ENCODE results near the gene TTC28. TPM values are rescaled to one million over a fixed set of nuclear protein-coding genes. Genes with fewer than 3 reads are reported as not detected.

The TTC28 gene
- total RNA-seq, 1 experiment from 2014 or later: 0.12 TPM

DNA sequence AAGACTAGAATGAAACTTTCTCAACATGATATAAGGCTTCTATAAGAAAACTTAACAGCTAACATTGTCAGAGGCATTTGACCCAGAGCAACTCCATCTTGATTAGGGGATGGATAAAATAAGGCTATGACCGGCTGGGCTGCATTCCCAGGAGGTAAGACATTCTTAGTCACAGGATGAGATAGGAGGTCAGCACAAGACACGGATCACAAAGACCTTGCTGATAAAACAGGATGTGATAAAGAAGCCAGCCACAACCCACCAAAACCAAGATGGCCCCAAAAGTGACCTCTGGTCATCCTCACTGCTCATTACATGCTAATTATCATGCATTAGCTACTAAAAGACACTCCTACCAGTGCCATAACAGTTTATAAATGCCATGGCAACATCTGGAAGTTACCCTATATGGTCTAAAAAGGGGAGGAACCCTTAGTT, 135.2 kb downstream of the TTC28 start:
- ChIA-PET RAD21 (ENCODE audit: low non-redundant PET in 1 of 2, low total read pairs in 2 of 2, uncharacterized antibody in 2 of 2, unreplicated experiment in 2 of 2) (no interaction called here), POLR2A (no interaction called here), CTCF (no interaction called here)
- no peak overlapping the region for H2AFZ ChIP-seq (ENCODE audit: low read depth, low read length, poor library complexity, severe bottlenecking)
- no peaks in the 10 kb centered on the region for H3K9me2 ChIP-seq (ENCODE audit: insufficient read depth)
- peaks cover 0 to 4% of the 10 kb centered on the region in 2 experiments; a peak in 1 of 4 replicates for H3K4me1 ChIP-seq (ENCODE audit: control insufficient read depth in 1 of 2, insufficient read depth in 2 of 2, low read length in 2 of 2)
- no peak overlapping the region for H3K9ac ChIP-seq (ENCODE audit: low read length)
- no peak overlapping the region for H3K27ac ChIP-seq (ENCODE audit: low read depth, low read length)
- no peak for ATAC-seq
- DNase-seq (ENCODE audit: low read depth, low spot score): no peak
- intact Hi-C loops (cut with micrococcal nuclease): no loop called here
- peaks cover 2% of the 10 kb centered on the region for H3K27me3 ChIP-seq (ENCODE audit: insufficient read depth, low read length)
- BruUV-seq (replicated peaks): no TSS peak
- no peaks in the 10 kb centered on the region for H3K36me3 ChIP-seq (ENCODE audit: control insufficient read depth in 1 of 2, insufficient read depth in 2 of 2, low read length in 2 of 2)
- no peaks in the 10 kb centered on the region for H3K9me3 ChIP-seq (ENCODE audit: control insufficient read depth in 1 of 2, insufficient read depth in 1 of 2, low read depth in 1 of 2, low read length in 2 of 2)
- TF ChIP-seq EGR1 (IDR thresholded peaks at IDR 0.05; ENCODE audit: low read depth): no peak
- TF ChIP-seq SP1 (IDR thresholded peaks at IDR 0.05; ENCODE audit: low read depth): no peak
- no peak overlapping the region for H3K4me2 ChIP-seq (ENCODE audit: low read length)
- no peaks in the 10 kb centered on the region for H4K20me1 ChIP-seq (ENCODE audit: insufficient read depth)
- H3K4me3 ChIP-seq (replicated peaks in 1 of 2; ENCODE audit: low read depth in 1 of 2, low read length in 2 of 2): no peak overlapping the region
- H3K79me2 ChIP-seq (ENCODE audit: insufficient read depth, low read length): no peaks in the 10 kb centered on the region

DNA sequence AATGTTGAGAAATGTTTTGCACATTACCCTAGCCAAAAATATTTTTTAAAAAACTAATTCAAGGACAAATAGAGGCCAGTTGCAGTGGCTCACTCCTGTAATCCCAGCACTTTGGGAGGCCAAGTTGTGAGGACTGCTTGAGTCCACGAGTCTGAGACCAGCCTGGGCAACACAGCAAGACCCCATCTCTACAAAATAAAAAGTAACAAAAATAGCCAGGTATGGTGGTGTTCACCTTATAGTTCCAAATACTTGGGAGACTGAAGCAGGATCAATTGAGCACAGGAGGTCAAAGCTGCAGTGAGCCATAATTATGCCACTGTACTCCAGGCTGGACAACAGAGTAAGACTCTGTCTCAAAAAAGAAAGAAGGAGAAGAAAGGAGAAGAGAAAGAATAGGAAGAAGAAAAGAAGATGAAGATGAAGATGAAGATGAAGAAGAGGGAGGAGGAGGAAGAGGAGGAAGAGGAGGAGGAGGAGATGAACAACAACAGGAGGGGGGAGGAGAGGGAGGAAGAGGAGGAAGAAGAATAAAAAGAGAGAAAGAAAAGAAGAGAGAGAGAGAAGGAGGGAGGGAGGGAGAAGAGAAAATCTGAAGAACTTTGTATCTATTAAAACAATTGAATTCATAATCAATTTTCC, 136.5 kb downstream of the TTC28 start:
- TF ChIP-seq EGR1 (IDR thresholded peaks at IDR 0.05; ENCODE audit: low read depth) (no peak), REST (IDR thresholded peaks at IDR 0.05; ENCODE audit: low read depth) (no peak), RAD21 (IDR thresholded peaks at IDR 0.05; ENCODE audit: low read depth) (no peak), ZFX (IDR thresholded peaks at IDR 0.05) (no peak), YY1 (IDR thresholded peaks at IDR 0.05; ENCODE audit: extremely low read depth, insufficient replicate concordance, low read depth, low read length) (no peak), EZH2 (IDR thresholded peaks at IDR 0.05) (no peak), SIN3A (IDR thresholded peaks at IDR 0.05; ENCODE audit: low read depth) (no peak)
- no peak overlapping the region for H2AFZ ChIP-seq (ENCODE audit: low read depth, low read length, poor library complexity, severe bottlenecking)
- no peak for ATAC-seq
- no peaks in the 10 kb centered on the region for H3K9me2 ChIP-seq (ENCODE audit: insufficient read depth)
- no peaks in the 10 kb centered on the region for H3K36me3 ChIP-seq (ENCODE audit: control insufficient read depth in 1 of 2, insufficient read depth in 2 of 2, low read length in 2 of 2)
- BruUV-seq (replicated peaks): no TSS peak
- no peaks in the 10 kb centered on the region for H3K79me2 ChIP-seq (ENCODE audit: insufficient read depth, low read length)
- DNase-seq (ENCODE audit: low read depth, low spot score): no peak
- ChIA-PET POLR2A (no interaction called here), RAD21 (ENCODE audit: low non-redundant PET in 1 of 2, low total read pairs in 2 of 2, uncharacterized antibody in 2 of 2, unreplicated experiment in 2 of 2) (no interaction called here), CTCF (no interaction called here)
- H3K9ac ChIP-seq (ENCODE audit: low read length): no peak overlapping the region
- no peak overlapping the region for H3K27ac ChIP-seq (ENCODE audit: low read depth, low read length)
- no peaks in the 10 kb centered on the region; the same call in 1 of the 2 replicates for H3K27me3 ChIP-seq (ENCODE audit: insufficient read depth, low read length)
- no peak overlapping the region for H3K4me3 ChIP-seq (replicated peaks in 1 of 2; ENCODE audit: low read depth in 1 of 2, low read length in 2 of 2)
- peaks cover 0 to 4% of the 10 kb centered on the region in 2 experiments; a peak in 1 of 4 replicates for H3K4me1 ChIP-seq (ENCODE audit: control insufficient read depth in 1 of 2, insufficient read depth in 2 of 2, low read length in 2 of 2)
- intact Hi-C loops (cut with micrococcal nuclease): no loop called here
- no peaks in the 10 kb centered on the region for H3K9me3 ChIP-seq (ENCODE audit: control insufficient read depth in 1 of 2, insufficient read depth in 1 of 2, low read depth in 1 of 2, low read length in 2 of 2)
- no peak overlapping the region for H3K4me2 ChIP-seq (ENCODE audit: low read length)
- H4K20me1 ChIP-seq (ENCODE audit: insufficient read depth): no peaks in the 10 kb centered on the region
